Endothelial cell of umbilical vein (primary cell): Measurements from ENCODE around the gene GNAQ. TPM values are rescaled to one million over a fixed set of nuclear protein-coding genes. Genes with fewer than 3 reads are reported as not detected.

ENCODE experiments used
- BruUV-seq: library from RNA; stranded (reverse); fragments of 400-500 nt; replicated peaks from 2 replicates; lab custom pipeline; 2021; lab: Mats Ljungman, UMichigan
- CTCF ChIA-PET: fragments of 300-600, 350-600 bp; sonication (Branson Sonifier 250); formaldehyde crosslinking; loops from one replicate; lab custom pipeline; 2021; ENCODE audit warnings: antibody characterized with exemption, inconsistent platforms; lab: Charles Lee
- POLR2A ChIA-PET: fragments of 300-600, 350-600 bp; sonication (Branson Sonifier 250); formaldehyde crosslinking; loops from one replicate; lab custom pipeline; 2021; ENCODE audit warnings: antibody characterized with exemption, inconsistent platforms; lab: Charles Lee
- DNase-seq: peaks from one replicate; pipeline ENCODE4 v3.0.0-alpha.2; 2011; ENCODE audit warnings: low read depth, low spot score
- FAIRE-seq: peaks from 2 replicates; lab custom pipeline; 2011; peaks lifted over from hg19 to GRCh38; lab: Jason Lieb, UNC
- H2AFZ ChIP-seq: 2 replicates; pipeline ENCODE4 v1.6.0; 2012; ENCODE audit warnings: low read depth, low read length, control low read depth, inconsistent platforms
- H3K27ac ChIP-seq: 2 replicates; pipeline ENCODE4 v1.5.1; 2011; ENCODE audit warnings: low read depth, mild to moderate bottlenecking, control low read depth, low read length, moderate library complexity; ENCODE audit not compliant: insufficient read depth
- H3K27me3 ChIP-seq, 2 experiments: 2 replicates each; pipeline versions ENCODE4 v1.6.0 to v1.6.1; 2011; ENCODE audit warnings: low read length in 2 of 2, mixed read lengths in 1 of 2; ENCODE audit not compliant: control insufficient read depth in 2 of 2, insufficient read depth in 2 of 2
- H3K36me3 ChIP-seq, 2 experiments: 2 replicates in 1 of 2; 3 replicates in 1 of 2; pipeline ENCODE4 v1.5.1; 2011; ENCODE audit warnings: low read length in 2 of 2, mild to moderate bottlenecking in 1 of 2, moderate library complexity in 1 of 2; ENCODE audit not compliant: control insufficient read depth in 2 of 2, insufficient read depth in 2 of 2; ENCODE audit errors: extremely low read depth in 1 of 2
- H3K4me1 ChIP-seq: 3 replicates; pipeline ENCODE4 v1.5.1; 2011; ENCODE audit warnings: mild to moderate bottlenecking, low read length; ENCODE audit not compliant: control insufficient read depth, insufficient read depth; ENCODE audit errors: extremely low read depth
- H3K4me2 ChIP-seq: 2 replicates; pipeline ENCODE4 v1.6.1; 2011; ENCODE audit warnings: low read length, control low read depth, mixed read lengths; ENCODE audit not compliant: insufficient read depth
- H3K4me3 ChIP-seq, 3 experiments: fragments of 200-600 bp in 1 of 3; sonication (generic), shearing (Covaris generic) in 1 of 3; replicated peaks in 1 of 3; 2 replicates each; pipeline ENCODE4 v1.5.1; 2011 to 2016; ENCODE audit warnings: control low read depth in 3 of 3, low read length in 3 of 3, mild to moderate bottlenecking in 2 of 3, inconsistent platforms in 1 of 3, low read depth in 1 of 3, moderate library complexity in 1 of 3; ENCODE audit not compliant: insufficient read depth in 1 of 3
- H3K79me2 ChIP-seq: 2 replicates; pipeline ENCODE4 v1.6.0; 2012; ENCODE audit warnings: low read length, inconsistent platforms; ENCODE audit not compliant: control insufficient read depth, insufficient read depth
- H3K9ac ChIP-seq: replicated peaks from 2 replicates; pipeline ENCODE3; 2011; ENCODE audit warnings: low read length, control low read depth; ENCODE audit not compliant: insufficient read depth; ENCODE audit errors: extremely low read depth
- H3K9me1 ChIP-seq: replicated peaks from 3 replicates; pipeline ENCODE4 v1.6.0; 2011; ENCODE audit warnings: mild to moderate bottlenecking, low read length; ENCODE audit not compliant: control insufficient read depth, insufficient read depth; ENCODE audit errors: extremely low read depth
- H3K9me3 ChIP-seq: replicated peaks from 2 replicates; pipeline ENCODE4 v1.5.1; 2012; ENCODE audit warnings: low read length, inconsistent platforms; ENCODE audit not compliant: control insufficient read depth, insufficient read depth
- H4K20me1 ChIP-seq: replicated peaks from 2 replicates; pipeline ENCODE3; 2011; ENCODE audit warnings: mild to moderate bottlenecking, low read length; ENCODE audit not compliant: control insufficient read depth, insufficient read depth; ENCODE audit errors: extremely low read depth
- EZH2 ChIP-seq: IDR thresholded peaks from 2 replicates; pipeline ENCODE4 v1.6.1; 2012; ENCODE audit warnings: borderline replicate concordance, low read depth, mild to moderate bottlenecking, moderate library complexity, low read length, inconsistent platforms; ENCODE audit not compliant: severe bottlenecking
- FOS ChIP-seq: IDR thresholded peaks from 2 replicates; pipeline ENCODE4 v1.6.1; 2011; ENCODE audit warnings: mild to moderate bottlenecking, low read length, moderate library complexity, borderline replicate concordance; ENCODE audit not compliant: insufficient read depth
- GATA2 ChIP-seq: IDR thresholded peaks from 2 replicates; pipeline ENCODE4 v1.7.0; 2011; ENCODE audit warnings: low read depth, mild to moderate bottlenecking, moderate library complexity, mixed read lengths, low read length; ENCODE audit not compliant: insufficient read length, insufficient read depth
- JUN ChIP-seq: IDR thresholded peaks from 2 replicates; pipeline ENCODE4 v1.6.1; 2011; ENCODE audit warnings: borderline replicate concordance, low read depth; ENCODE audit not compliant: insufficient read length, insufficient read depth
- MYC ChIP-seq: IDR thresholded peaks from one replicate; pipeline ENCODE4 v1.6.1; 2011; ENCODE audit warnings: mild to moderate bottlenecking, low read depth, low read length
- POLR2A ChIP-seq: IDR thresholded peaks from 2 replicates; pipeline ENCODE4 v1.6.1; 2012; ENCODE audit warnings: low read depth, mild to moderate bottlenecking, control low read depth, low read length
- POLR2AphosphoS5 ChIP-seq: IDR thresholded peaks from 2 replicates; pipeline ENCODE4 v1.6.1; 2012; ENCODE audit warnings: low read depth, mild to moderate bottlenecking, control low read depth, low read length, moderate library complexity; ENCODE audit not compliant: insufficient read depth
- dilution Hi-C: fragments of 300-500 bp; cut with MboI; formaldehyde crosslinking; loops from one replicate; pipeline ENCODE4 v1.15.0; 2019; ENCODE audit warnings: low sequenced_read_pairs; ENCODE audit not compliant: extremely low pct_ligation_motif_present
- intact Hi-C: fragments of 100-400 bp; cut with micrococcal nuclease; formaldehyde crosslinking; loops from one replicate; pipeline ENCODE4 v1.10.0; 2022
- polyA plus RNA-seq, 4 experiments: library from polyadenylated mRNA; depleted of rRNA in 3 of 4; stranded (reverse) in 3 of 4; unstranded in 1 of 4; fragments of >200 nt; gene quantifications; 2 replicates each; pipeline versions ENCODE4 v1.2.1 to v1.2.3, GENCODE V29; 2011 to 2012; ENCODE audit warnings: missing spikeins in 1 of 4
- total RNA-seq: library from RNA; stranded (reverse); gene quantifications from 2 replicates; pipeline ENCODE4 v1.2.3, GENCODE V29; 2021
- TF ChIP-seq, protein P1 (sequence below): IDR thresholded peaks from 2 replicates; pipeline ENCODE4 v1.6.1; 2011; ENCODE audit not compliant: insufficient read depth, insufficient read length
- TF ChIP-seq, protein P2 (sequence below), 2 donors: IDR thresholded peaks; 1 replicate in 1 of 2; 2 replicates in 1 of 2; pipeline ENCODE4 v1.5.1; 2011; ENCODE audit warnings: low read length in 2 of 2, mild to moderate bottlenecking in 2 of 2, moderate library complexity in 2 of 2, control low read depth in 1 of 2, inconsistent platforms in 1 of 2, low read depth in 1 of 2; ENCODE audit not compliant: insufficient read depth in 1 of 2; ENCODE audit errors: extremely low read depth in 1 of 2

The GNAQ gene
- total and polyA plus RNA-seq, 2 donors (not counting 3 experiments of a cell fraction or from before 2014, with no cell fraction given): 26.1 to 67.3 TPM

DNA sequence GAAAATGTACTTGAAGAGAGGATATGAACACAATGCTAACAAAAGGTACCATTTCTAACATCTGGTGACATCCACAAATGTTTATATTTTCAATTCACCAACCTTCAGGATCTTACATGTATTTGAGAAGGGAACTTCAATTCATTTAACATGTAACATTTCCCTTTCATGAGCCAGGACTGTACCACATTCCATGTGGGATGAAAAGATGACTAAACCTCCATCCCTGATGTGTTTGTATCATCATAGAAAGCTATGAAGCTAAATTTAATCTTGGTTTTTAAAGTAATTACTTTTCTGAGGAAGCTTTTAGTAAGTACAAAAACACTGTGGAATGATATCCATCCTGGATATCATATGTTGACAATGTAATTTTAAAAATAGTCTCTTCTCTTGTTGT lies 305.3 kb downstream of the GNAQ start:
- Histone ChIP-seq H3K4me3 (no peak overlapping the region), H3K9ac (no peak overlapping the region), H3K9me1 (no peaks in the 10 kb centered on the region), H3K4me1 (peaks cover 2% of the 10 kb centered on the region), H3K4me2 (no peak overlapping the region), H3K9me3 (no peaks in the 10 kb centered on the region), H3K27me3 (no peaks in the 10 kb centered on the region), H3K79me2 (no peaks in the 10 kb centered on the region), H4K20me1 (no peaks in the 10 kb centered on the region), H2AFZ (no peak overlapping the region), H3K27ac (no peak overlapping the region), H3K36me3 (peaks cover 3 to 7% of the 10 kb centered on the region in 2 experiments)
- no peak for DNase-seq
- TF ChIP-seq, protein P1, sequence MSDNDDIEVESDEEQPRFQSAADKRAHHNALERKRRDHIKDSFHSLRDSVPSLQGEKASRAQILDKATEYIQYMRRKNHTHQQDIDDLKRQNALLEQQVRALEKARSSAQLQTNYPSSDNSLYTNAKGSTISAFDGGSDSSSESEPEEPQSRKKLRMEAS: no peak
- no peak for TF ChIP-seq MYC
- no peak for TF ChIP-seq EZH2
- TF ChIP-seq JUN: no peak
- TF ChIP-seq, protein P2, sequence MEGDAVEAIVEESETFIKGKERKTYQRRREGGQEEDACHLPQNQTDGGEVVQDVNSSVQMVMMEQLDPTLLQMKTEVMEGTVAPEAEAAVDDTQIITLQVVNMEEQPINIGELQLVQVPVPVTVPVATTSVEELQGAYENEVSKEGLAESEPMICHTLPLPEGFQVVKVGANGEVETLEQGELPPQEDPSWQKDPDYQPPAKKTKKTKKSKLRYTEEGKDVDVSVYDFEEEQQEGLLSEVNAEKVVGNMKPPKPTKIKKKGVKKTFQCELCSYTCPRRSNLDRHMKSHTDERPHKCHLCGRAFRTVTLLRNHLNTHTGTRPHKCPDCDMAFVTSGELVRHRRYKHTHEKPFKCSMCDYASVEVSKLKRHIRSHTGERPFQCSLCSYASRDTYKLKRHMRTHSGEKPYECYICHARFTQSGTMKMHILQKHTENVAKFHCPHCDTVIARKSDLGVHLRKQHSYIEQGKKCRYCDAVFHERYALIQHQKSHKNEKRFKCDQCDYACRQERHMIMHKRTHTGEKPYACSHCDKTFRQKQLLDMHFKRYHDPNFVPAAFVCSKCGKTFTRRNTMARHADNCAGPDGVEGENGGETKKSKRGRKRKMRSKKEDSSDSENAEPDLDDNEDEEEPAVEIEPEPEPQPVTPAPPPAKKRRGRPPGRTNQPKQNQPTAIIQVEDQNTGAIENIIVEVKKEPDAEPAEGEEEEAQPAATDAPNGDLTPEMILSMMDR (IDR thresholded peaks at IDR 0.05; ENCODE audit: extremely low read depth in 1 of 2, insufficient read depth in 1 of 2, low read depth in 1 of 2, low read length in 2 of 2): no peak
- no peak for TF ChIP-seq GATA2
- TF ChIP-seq POLR2A: no peak
- TF ChIP-seq FOS: no peak
- TF ChIP-seq POLR2AphosphoS5: no peak
- intact Hi-C loops (no loop called here), dilution Hi-C loops (no loop called here)
- no TSS peak for BruUV-seq
- ChIA-PET CTCF (interaction anchor here (1.3 kb wide), 1 partner anchor 25 kb away, joined by 6 read pairs; no protein-coding TSS in a partner anchor), POLR2A (no interaction called here)
- no peak for FAIRE-seq
